ENCODE measurements around the gene PCBP3.
"Not testable (repeated sequence)": the region's sequence is repeated elsewhere in the genome, so short reads cannot be mapped to it uniquely, and the experiment has no call there.

Gene PCBP3

DNA sequence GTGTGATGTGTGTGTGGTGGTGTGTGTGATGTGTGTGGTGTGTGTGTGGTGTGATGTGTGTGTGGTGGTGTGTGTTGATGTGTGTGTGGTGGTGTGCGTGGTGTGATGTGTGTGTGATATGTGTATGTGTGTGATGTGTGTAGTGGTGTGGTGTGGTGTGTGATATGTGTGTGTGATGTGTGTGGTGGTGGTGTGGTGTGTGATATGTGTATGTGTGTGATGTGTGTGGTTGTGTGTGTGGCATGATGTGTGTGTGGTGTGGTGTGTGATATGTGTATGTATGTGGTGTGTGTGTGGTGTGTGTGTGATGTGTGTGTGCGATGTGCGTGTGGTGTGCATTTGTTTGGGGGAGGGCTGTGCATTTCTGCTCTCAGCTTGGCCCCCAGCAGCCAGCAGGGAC, 7.1 kb upstream of the PCBP3 start:
- no peak for DNase-seq

DNA sequence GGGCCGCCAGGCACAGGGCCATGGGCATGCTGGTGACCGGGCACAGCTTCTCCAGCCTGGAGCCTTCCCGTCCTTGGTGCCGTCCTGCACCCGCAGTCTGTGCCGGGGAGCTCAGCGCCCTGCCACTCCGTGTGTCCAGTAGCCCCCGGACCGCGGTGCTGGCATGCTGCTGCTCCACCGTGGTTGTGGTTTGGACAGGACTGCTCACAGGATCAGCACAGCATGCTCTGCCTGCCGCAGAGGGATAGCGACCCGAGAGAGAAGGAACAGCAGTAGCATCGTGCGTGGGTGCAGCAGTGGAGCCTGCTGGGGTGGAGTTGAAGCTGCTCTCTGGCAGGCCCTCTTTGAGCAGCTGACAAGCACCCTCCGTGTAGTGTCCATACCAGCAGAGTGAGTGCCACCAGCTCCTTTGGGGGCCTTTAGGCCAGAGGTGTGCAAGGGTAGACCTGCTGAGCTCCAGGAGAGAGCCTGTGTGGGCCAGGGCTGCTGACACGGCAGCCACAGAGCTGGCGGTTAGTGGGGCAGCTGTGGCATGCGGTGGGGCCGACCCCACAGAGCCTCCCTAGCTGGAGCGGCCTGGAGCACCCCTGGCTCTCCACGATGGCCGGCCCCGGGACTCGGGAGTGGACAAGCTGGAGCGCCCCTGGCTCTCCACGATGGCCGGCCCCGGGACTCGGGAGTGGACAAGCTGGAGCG, 6.4 kb upstream of the PCBP3 start:
- DNase-seq, result no peak

DNA sequence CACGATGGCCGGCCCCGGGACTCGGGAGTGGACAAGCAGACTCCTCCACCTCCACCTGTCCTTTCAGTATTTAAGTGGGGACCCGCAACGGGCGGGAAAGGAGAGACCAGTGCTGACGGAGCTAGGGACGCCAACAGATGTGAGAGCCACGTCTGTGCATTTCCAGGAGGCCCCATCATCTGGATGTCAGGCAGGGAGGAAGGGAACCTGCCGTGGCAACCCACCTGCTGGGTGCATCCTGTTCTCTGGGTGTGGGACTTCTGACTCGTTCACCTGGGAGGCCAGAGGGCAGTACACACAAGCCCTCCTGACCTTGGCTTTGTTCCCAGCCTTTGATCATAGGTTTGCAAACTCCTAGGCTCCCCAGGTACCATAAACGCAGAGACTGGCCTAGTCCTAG, 5.6 kb upstream of the PCBP3 start:
- DNase-seq, result no peak

DNA sequence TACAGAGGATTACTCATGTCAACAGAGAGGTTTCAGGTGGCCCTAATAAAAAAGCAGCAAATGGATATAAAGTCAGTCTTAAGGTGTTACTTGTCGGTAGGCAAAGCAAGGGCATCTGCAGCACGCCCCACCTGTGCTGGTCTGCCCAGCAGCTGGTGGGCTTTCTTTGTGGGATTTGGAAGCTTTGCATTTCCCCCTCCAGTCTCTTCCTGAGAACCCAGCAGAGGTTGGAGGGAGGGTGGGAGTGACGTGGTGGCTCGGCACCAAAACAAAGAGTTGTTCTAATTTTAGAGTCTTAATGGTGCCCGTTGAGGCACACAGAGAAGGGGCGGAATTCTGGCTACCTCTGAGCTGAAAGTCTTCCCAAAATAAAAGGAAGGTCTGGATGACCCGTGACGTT, 4.8 kb upstream of the PCBP3 start:
- DNase-seq, result no peak

DNA sequence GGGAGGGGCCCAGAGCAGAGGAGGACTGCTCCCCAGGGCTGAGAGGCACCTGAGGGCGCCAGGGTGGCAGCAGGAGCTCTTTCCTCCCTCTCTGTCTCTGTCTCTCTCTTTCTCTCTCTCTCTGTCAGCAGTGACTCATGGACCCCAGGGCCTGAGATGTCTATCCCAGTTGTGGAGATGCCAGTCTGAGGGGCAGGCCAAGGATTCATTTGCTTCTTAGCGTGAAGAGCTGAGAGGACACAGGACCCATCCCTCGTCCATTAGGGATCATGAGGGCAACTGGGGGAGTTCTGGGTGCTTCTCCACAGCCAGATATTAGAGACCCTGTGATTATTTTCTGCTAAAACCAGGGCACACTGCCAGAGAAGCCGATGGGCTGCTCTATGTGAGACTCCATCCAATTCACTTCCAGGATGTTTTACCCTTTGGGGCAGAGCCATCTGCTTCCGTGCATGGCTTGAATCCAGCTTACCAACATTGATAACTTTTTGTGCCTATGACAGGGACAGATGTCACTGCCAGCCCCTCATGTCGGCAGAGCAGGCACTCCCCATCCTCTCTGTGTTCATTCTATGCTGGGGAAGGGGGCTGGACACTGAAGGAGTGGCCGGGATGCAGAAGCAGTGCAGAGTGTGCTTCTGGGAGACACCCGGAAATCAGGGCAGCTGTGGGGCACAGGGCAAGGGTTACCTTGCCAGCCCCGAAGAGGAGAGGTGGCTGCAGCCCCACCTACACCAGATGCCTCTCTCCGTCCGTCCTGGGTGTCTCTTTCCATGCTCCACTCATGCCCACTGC, 4.1 kb upstream of the PCBP3 start:
- DNase-seq, result no peak

DNA sequence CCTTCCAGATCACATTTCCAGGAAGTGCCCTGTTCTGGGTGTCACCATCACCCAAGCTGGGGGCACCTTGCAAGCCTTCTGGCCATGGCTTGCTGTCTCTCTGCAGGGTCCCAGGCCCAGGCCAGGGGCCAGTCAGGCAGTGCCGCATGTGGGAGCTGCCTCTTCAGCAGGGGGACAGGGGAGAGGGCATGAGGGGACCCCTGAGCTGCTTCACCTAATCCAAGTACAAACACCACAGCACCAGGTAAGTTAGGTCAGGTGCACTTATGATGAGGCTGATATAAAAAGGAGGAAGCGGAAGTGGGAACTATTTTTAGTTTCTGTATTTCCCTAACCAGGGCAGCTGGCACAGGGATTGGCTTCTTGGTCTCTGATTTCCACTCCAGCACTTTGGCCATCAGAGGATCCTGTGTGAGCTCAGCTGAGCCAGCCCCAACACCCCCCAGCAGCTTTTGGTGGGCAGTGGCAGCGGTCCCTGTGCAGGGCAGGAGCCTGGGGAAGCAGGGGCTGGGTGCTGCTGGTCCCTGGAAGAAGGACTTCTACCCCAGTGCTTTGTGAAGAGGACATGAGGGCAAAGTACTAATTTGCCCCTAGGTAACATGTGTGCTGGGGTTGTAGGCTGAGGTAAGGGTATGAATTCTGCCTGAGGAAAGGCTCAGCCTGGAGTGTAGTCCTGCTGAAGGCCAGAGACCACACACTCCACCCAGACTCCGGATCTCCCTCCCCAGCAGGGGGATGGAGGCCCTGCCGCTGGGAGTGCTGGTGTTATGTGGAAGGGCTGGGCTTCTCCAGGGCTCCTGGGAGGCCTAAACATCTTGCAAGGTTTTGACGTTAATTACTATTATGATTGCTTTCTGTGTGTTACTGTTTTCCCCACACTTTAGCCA, 3.3 kb upstream of the PCBP3 start:
- no peak for DNase-seq

DNA sequence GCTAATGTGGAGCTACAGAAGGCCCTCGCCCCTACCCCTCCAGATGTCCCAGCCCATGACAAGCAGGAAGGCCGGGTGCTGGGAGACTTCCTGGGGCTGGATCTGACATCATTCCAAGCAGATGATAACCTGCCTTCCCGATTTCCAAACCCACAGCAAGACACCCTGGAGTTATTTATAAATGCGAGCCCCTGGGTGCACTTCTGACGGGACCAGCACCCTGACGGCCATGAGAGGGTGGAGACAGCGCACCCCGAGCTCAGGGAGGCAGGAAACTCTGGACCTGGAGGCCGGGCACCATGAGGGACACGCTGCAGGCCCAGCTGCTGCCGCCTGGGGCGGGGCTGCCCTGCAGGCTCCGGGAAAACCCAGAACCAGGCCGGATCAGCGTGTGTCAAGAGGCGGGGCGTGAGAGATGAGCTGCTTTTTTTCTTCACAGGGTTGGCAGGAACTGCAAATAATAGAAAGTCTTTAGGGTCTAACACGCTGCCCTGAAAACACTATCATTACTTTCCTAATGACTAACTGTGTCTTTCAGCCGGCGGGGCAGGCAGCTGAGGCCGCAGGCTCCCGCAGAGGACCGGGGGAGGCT, 2.5 kb upstream of the PCBP3 start:
- DNase-seq, result no peak

DNA sequence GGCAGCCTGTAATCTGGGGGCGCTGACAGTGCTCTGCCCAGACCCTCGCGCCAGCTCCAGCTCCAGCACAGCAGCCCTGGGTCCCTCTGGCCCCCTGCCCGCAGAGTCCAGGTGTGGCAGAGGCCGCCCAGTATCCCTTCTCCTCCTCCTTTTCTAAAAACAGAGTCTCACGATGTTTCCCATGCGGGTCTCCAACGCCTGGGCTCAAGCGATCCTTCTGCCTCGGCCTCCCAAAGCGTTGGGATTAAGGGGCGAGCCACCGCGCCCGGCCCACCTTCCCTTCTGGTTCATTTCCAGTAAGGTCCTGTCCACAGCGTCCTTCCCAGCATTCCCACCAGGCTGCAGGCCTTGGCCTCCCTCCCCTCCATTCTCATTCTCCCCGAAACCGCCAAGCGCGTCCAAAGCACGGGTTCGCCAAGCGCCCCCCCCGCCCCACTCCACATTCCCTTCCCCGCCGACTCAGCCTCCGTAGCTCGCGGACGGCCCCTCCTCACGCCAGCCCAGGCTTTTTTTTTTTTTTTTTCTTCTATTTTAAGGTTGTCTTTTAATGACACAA, 2.0 kb upstream of the PCBP3 start:
- DNase-seq, result no peak

DNA sequence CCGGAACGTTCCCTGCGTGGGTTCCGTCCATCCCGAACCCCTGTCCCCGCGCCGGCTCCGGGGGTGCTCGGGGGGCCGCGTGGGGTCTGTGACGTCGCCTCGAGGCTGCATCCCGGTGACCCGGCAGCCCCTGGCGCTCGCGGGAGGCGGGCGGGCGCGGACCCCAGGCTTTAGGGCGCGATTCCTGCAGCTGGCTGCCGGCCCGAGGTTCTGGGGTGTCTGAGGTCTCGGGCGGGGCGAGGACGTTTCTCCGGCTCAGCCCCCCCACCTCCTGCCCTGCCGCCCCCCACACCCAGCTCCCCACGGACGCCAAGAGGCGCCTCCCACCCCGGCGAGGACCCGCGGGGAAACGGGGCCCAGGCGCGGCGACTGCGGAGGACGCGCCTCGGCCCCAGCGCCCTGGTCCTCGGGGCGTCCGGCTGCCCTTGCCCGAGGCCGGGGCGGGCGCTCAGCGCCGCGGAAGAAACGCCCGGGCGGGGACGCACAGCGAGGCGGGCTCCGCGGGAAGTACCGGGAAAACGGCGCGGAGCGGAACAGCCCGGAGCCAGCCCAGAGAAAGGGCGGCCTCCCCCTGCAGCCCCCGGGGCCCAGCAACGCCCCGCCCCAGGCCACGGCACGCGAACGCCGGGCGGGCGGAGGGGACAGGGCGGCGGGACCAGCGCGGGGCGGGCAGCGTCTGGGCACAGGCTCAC, 1.3 kb upstream of the PCBP3 start:
- DNase-seq, result no peak

DNA sequence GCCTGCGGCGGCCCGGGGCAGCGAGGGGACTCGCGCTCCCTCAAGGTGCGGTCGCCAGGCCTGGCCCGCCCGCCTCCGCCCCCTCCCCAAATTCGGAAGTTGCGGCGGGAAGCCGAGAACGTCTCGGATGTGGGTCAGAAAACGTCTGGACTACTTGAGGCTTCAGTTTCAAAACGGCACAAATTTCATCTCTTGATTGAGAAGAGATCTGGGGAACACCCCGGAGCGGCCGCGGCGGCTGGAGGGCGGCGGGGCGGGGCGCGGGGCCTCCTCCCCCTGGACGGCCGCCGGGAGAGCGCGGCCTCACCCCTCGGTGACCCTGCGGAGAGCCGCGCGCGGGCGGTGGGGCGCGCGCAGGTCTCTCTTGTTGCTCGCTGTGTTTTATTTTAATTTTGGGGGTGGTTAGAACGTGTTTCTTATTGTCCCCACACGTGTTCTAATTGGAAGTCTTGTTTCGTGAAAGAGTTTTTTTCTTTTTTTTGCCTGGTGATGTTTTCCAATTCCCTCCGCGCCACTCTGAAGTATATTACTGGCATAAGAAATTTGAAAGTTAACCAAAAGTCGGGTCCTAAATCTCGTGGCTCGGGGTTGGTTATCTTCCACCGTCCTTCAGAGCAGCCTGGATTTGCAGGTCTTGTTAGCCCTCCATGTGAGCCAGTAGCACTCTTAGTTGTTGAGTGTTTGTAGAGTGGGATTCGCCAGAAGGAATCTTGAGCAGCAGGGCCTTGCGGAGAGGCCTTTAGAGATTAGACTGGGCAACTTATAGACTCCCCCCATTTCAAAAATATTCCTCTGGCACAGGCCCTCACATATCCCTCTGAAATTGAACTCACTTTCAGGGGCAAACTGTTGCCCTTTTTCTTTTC, 749 bp downstream of the PCBP3 start:
- no peak for DNase-seq

DNA sequence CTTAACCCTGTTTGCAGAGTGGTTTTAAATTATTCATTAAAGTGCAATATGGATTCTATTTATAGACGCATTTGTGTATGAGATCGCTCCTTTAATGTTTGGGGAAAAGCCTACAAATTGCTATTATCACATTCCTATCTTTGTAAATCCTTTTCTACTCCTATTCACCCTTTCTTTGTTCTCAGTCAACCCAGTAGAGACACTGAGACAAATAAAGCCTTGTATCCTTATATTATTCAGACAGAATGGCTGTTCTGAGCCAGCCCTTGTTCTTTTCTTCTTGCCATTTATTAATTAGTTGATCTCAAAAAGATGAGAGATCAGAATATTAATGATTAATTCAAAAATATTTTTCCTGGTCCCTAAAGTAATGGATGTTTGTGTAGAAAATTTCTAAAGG, 8.4 kb downstream of the PCBP3 start:
- no peak for DNase-seq

DNA sequence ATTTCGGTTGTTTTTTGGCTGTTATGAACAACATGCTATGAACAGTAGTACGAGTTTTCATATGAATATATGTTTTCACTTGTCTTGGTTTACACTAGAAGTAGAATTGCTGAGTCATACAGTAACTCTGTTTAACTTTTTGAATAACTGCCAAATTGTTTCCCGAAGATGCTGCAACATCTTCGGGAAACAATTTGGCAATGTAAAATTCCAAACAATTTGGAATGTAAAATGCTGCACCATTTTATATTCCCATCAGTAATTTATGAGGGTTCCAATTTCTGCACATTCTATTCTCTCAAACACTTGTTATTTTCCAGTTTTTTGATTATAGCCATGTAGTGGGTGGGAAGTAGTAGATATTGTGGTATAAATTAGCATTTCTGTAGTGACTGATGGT, 11.6 kb downstream of the PCBP3 start:
- no peak for DNase-seq

DNA sequence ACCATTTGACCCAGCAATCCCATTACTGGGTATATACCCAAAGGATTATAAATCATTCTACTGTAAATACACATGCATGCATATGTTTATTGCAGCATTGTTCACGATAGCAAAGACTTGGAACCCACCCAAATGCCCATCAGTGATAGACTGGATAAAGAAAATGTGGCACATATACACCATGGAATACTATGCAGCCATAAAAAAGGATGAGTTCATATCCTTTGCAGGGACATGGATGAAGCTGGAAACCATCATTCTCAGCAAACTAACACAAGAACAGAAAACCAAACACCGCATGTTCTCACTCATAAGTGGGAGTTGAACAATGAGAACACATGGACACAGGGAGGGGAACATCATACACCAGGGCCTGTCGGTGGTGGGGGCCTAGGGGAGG, 12.6 kb downstream of the PCBP3 start:
- not testable (repeated sequence) for DNase-seq

DNA sequence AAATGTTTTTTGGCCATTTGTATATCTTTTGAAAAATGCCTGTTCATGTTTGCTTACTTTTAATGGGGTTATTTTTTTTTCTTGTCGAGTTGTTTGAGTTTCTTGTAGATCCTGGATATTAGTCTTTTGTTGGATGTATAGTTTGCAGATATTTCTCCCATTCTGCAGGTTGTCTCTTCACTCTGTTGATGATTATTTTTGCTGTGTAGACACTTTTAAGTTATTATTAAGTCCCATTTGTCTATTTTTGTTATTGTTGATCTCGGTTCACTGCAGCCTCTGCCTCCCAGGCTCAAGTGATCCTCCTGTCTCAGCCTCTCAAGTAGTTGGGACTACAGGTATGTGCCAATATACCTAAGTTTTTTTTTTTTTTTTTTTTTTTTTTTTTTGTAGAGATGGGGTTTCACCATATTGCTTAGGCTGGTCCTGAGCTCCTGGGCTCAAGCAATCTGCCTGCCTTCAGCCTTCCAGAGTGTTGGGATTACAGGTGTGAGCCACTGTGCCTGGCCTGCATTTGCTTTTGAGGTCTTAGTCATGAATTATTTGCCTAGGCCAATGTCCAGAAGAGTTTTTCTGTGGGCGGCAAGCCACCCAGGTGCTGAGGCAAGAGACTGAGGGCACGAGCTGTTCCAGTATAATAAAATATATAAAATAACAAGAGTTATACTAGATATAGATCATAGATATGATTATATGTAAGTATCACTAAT, 18.5 kb downstream of the PCBP3 start:
- not testable (repeated sequence) for DNase-seq

DNA sequence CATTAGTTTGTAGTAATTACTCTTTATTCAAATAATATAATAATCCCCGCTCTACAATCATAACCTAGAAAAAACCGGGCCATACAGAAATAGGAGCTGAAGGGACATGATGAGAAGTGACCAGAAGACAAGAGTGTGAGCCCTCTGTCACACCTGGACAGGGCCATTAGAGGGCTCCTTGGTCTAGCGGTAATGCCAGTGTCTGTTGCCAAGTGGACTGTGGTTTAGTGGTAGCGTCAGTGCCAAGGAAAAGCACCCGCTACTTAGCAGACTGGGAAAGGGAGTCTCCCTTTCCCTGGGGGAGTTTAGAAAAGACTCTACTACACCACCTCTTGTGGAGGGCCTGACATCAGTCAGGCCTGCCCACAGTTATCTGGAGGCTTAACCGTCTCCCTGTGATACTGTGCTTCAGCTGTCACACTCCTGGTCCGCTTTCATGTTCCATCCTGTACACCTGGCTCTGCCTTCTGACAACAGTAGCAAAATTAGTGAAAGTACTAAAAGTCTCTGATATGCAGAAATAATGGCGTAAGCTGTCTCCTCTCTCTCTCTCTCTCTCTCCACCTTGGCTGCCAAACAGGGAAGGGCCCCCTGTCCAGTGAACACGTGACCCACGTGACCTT, 19.2 kb downstream of the PCBP3 start:
- DNase-seq, result not testable (repeated sequence)

DNA sequence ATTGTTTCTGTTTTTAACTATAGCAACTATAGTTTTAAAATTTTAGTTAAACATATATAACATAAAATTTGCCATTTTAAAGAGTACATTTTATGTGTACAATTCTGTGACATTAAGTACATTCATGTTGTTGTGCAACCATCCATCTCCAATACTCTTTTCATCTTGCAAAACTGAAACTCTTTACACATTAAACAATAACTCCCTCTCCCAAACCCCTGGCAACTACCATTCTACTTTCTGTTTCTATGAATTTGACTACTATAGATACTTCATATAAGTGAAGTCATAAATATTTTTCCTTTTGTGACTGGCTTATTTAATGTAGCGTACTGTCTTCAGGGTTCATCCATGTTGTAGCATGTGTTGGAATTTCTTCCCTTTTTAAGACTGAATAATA, 25.9 kb downstream of the PCBP3 start:
- DNase-seq, result no peak

DNA sequence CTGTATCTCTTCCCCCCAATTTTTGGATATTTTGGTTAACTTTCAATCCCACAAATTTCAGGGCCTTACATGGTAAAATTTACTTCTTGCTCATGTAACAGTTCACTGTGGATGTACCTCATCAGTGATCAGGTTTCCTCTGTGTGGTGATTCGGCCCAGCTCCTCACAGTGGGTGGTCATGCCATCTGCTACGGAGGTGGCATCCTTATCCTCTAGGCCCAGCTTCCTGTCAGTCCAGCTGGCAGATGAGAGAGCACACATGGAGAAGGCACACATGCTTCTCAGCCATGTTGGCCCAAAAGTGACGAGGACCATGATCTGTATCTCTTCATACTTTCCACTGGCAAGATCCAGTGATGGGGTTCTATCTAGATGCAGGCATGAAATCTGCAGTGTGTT, 27.2 kb downstream of the PCBP3 start:
- DNase-seq, result peak; percentile 35

DNA sequence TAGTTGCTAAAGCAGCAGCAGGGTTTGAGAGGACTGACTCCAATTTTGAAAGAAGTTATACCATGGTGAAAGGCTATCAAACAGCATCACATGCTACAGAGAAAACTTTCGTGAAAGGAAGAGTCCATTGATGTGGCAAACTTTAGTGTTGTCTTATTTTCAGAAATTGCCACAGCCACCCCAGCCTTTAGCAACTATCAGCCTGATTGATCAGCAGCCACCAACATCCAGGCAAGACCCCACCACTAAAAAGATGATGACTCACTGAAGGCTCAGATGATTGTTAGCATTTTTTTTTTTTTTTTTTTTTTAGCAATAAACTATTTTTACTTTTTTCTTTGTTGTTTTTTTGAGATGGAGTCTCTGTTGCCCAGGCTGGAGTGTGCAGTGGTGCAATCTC, 35.3 kb downstream of the PCBP3 start:
- DNase-seq, result not testable (repeated sequence)

DNA sequence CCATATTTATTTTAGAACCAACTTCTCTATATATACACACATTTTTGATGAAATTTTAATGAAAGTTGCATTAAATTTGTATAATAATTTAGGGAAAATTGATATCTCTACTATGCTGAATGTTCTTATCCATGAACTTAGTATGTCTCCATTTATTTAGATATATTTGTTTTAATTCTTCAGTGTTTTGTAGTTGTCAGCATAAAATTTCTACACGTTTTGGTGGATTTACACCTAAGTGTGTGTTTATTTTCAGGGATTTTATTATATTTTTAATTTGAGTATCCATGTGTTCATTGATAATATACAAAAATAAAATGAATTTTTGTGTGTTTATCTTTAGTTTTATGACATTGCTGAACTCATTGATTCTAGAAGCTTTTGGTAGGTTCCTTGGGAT, 36.7 kb downstream of the PCBP3 start:
- DNase-seq, result no peak

DNA sequence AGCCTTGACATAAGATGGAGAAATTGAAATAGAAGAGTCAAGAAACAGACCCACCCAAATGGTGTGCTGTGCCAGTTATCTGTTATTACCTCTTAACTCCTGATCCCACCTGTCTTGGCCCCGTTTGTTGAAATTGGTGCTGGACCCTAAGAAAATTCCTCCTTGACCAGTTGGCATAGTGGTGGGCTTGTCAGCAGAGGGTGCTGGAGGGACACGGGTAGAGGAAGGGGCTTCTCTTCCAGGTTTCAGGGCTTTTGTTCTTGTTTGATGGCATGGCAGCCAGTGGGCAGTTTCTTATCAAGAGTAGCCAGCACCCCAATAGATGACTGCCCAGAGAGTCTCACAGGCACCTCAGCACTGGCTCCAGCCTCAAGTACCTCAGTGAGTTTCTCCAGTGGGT, 51.6 kb downstream of the PCBP3 start:
- DNase-seq, result no peak
